Neural progenitor cell (in vitro differentiated cells): ENCODE measurements around the gene UBA1. TPM values are rescaled to one million over a fixed set of nuclear protein-coding genes. Genes with fewer than 3 reads are reported as not detected.
"Not testable (repeated sequence)": the region's sequence is repeated elsewhere in the genome, so short reads cannot be mapped to it uniquely, and the experiment has no call there.

Experiments
- DNase-seq: peaks from one replicate; pipeline ENCODE4 v3.0.0-alpha.2; 2016; ENCODE audit warnings: low spot score
- H2AFZ ChIP-seq: fragments of 200-600 bp; sonication (generic); replicated peaks from 2 replicates; pipeline ENCODE4 v1.6.1; 2016; ENCODE audit warnings: antibody characterized with exemption
- H3F3A ChIP-seq: fragments of 200-600 bp; sonication (generic); 2 replicates; pipeline ENCODE4 v1.6.1; 2016; ENCODE audit warnings: antibody characterized with exemption, low read depth
- H3K27ac ChIP-seq: fragments of 200-600 bp; sonication (generic); 2 replicates; pipeline ENCODE4 v1.5.1; 2016; ENCODE audit warnings: mild to moderate bottlenecking
- H3K27me3 ChIP-seq: fragments of 200-600 bp; sonication (generic); 2 replicates; pipeline ENCODE4 v1.6.1; 2016; ENCODE audit warnings: mild to moderate bottlenecking, moderate library complexity
- H3K36me3 ChIP-seq: fragments of 200-600 bp; sonication (generic); 2 replicates; pipeline ENCODE4 v1.5.1; 2016
- H3K4me1 ChIP-seq: fragments of 200-600 bp; sonication (generic); 2 replicates; pipeline ENCODE4 v1.6.1; 2016; ENCODE audit warnings: mixed run types
- H3K4me2 ChIP-seq: fragments of 200-600 bp; sonication (generic); 2 replicates; pipeline ENCODE4 v1.6.1; 2016
- H3K4me3 ChIP-seq: fragments of 200-600 bp; sonication (generic); 2 replicates; pipeline ENCODE4 v1.5.1; 2016
- H3K79me2 ChIP-seq: fragments of 200-600 bp; sonication (generic); 2 replicates; pipeline ENCODE4 v1.6.1; 2016; ENCODE audit warnings: low read depth
- H3K9ac ChIP-seq: fragments of 200-600 bp; sonication (generic); 2 replicates; pipeline ENCODE4 v1.6.1; 2016
- H3K9me3 ChIP-seq: fragments of 200-600 bp; sonication (generic); 2 replicates; pipeline ENCODE4 v1.5.1; 2016; ENCODE audit warnings: low read depth
- H4K20me1 ChIP-seq: fragments of 200-600 bp; sonication (generic); 2 replicates; pipeline ENCODE4 v1.6.1; 2016; ENCODE audit warnings: low read depth
- H3K27ac Mint-ChIP-seq: 3 replicates; pipeline ENCODE4 v1.8.0; 2021; ENCODE audit warnings: mixed read lengths
- H3K27me3 Mint-ChIP-seq: 2 replicates; pipeline ENCODE4 v1.8.0; 2022; ENCODE audit warnings: low read depth, mild to moderate bottlenecking, inconsistent platforms, moderate library complexity, mixed read lengths; ENCODE audit not compliant: insufficient read depth
- H3K36me3 Mint-ChIP-seq: 3 replicates; pipeline ENCODE4 v1.8.0; 2021; ENCODE audit warnings: mixed read lengths
- H3K4me1 Mint-ChIP-seq: 3 replicates; pipeline ENCODE4 v1.8.0; 2021; ENCODE audit warnings: mixed read lengths
- H3K4me3 Mint-ChIP-seq: 3 replicates; pipeline ENCODE4 v1.8.0; 2021; ENCODE audit warnings: mild to moderate bottlenecking, moderate library complexity, mixed read lengths
- H3K9me3 Mint-ChIP-seq: 3 replicates; pipeline ENCODE4 v1.8.0; 2020; ENCODE audit warnings: mixed read lengths
- CTCF ChIP-seq: fragments of 200-600 bp; sonication (generic); IDR thresholded peaks from 2 replicates; pipeline ENCODE4 v1.5.1; 2017; ENCODE audit warnings: antibody characterized with exemption, mild to moderate bottlenecking
- EZH2 ChIP-seq: fragments of 200-600 bp; sonication (generic); IDR thresholded peaks from 2 replicates; pipeline ENCODE4 v1.6.1; 2017; ENCODE audit warnings: antibody characterized with exemption, mild to moderate bottlenecking, moderate library complexity
- EZH2phosphoT487 ChIP-seq: fragments of 200-600 bp; sonication (generic); IDR thresholded peaks from 2 replicates; pipeline ENCODE4 v1.6.1; 2017; ENCODE audit warnings: antibody characterized with exemption
- total RNA-seq: library from RNA; depleted of rRNA; stranded (reverse); fragments of >200 nt; gene quantifications from 2 replicates; pipeline ENCODE4 v1.2.3, GENCODE V29; 2015; ENCODE audit warnings: low replicate concordance

Gene UBA1
- total RNA-seq, 1 donor from 2014 or later = 291 TPM

GRCh38 chrX:47250017-47250347, 56.4 kb downstream of the UBA1 start:
- H3K36me3 ChIP-seq = no peaks in the 10 kb centered on the region
- H3K4me3 Mint-ChIP-seq = no peak overlapping the region
- peaks cover 11% of the 10 kb centered on the region for H3F3A ChIP-seq
- H3K27me3 ChIP-seq = no peaks in the 10 kb centered on the region
- no peak overlapping the region for H3K4me2 ChIP-seq
- H3K4me3 ChIP-seq = no peak overlapping the region
- peak overlapping the region; percentile 34 for H3K27ac Mint-ChIP-seq
- H2AFZ ChIP-seq = no peak overlapping the region
- H3K9me3 ChIP-seq = no peaks in the 10 kb centered on the region
- H3K79me2 ChIP-seq = no peaks in the 10 kb centered on the region
- peaks cover 6% of the 10 kb centered on the region for H3K9me3 Mint-ChIP-seq
- H3K4me1 ChIP-seq = no peaks in the 10 kb centered on the region
- no peak for DNase-seq
- H3K4me1 Mint-ChIP-seq = peaks cover 5% of the 10 kb centered on the region
- H3K9ac ChIP-seq = no peak overlapping the region
- H3K27ac ChIP-seq = no peak overlapping the region
- H3K36me3 Mint-ChIP-seq = peaks cover 23% of the 10 kb centered on the region
- TF ChIP-seq EZH2phosphoT487 = no peak
- TF ChIP-seq CTCF = no peak
- TF ChIP-seq EZH2 = no peak
- H4K20me1 ChIP-seq = no peaks in the 10 kb centered on the region
- H3K27me3 Mint-ChIP-seq = peaks cover 9% of the 10 kb centered on the region

- H3K27ac Mint-ChIP-seq, H3K36me3 ChIP-seq, H3K4me1 Mint-ChIP-seq, H3F3A ChIP-seq, H3K9me3 ChIP-seq, H4K20me1 ChIP-seq, H2AFZ ChIP-seq, H3K4me1 ChIP-seq, H3K79me2 ChIP-seq, H3K27me3 ChIP-seq, H3K36me3 Mint-ChIP-seq, H3K4me3 ChIP-seq, H3K9ac ChIP-seq, H3K4me3 Mint-ChIP-seq, H3K27me3 Mint-ChIP-seq, H3K4me2 ChIP-seq, H3K27ac ChIP-seq, DNase-seq: not testable (repeated sequence)
- peaks cover 14% of the 10 kb centered on the region for H3K9me3 Mint-ChIP-seq
These were observed 64.0 kb downstream of the UBA1 start for GRCh38 chrX:47257620-47258019.

Other genes starting within 250 kb of the UBA1 start
- gene RGN, start 115.4 kb upstream of the UBA1 start, total RNA-seq = 0.62 and 0.92 TPM in 2 replicates
- 53.1 and 86.1 TPM in 2 replicates for gene NDUFB11, start 49.1 kb upstream of the UBA1 start, total RNA-seq
- gene RBM10, start 48.6 kb upstream of the UBA1 start, total RNA-seq = 26.5 and 65.9 TPM in 2 replicates
- 166 and 248 TPM in 2 replicates for gene CDK16, start 24.9 kb downstream of the UBA1 start, total RNA-seq
- gene USP11, start 39.2 kb downstream of the UBA1 start, total RNA-seq = 106 and 158 TPM in 2 replicates
- 0.47 and 1.4 TPM in 2 replicates for gene ZNF157, start 176.7 kb downstream of the UBA1 start, total RNA-seq